Kidney epithelial cell (primary cell): ENCODE results near the gene SLC27A3. TPM values are rescaled to one million over a fixed set of nuclear protein-coding genes. Genes with fewer than 3 reads are reported as not detected.
A peak's percentile ranks its signal among the peaks of the same experiment; 100 is the strongest.

Source experiments
- DNase-seq: peaks from one replicate; pipeline ENCODE4 v3.0.0-alpha.2; 2010; ENCODE audit warnings: low read depth
- H3K27me3 ChIP-seq: 2 replicates; pipeline ENCODE4 v1.6.0; 2011; ENCODE audit warnings: low read length; ENCODE audit not compliant: control insufficient read depth, insufficient read depth
- H3K36me3 ChIP-seq: 2 replicates; pipeline ENCODE4 v1.5.1; 2011; ENCODE audit warnings: low read length; ENCODE audit not compliant: control insufficient read depth, insufficient read depth
- H3K4me3 ChIP-seq: 2 replicates; pipeline ENCODE4 v1.5.1; 2011; ENCODE audit warnings: low read depth, mild to moderate bottlenecking, control low read depth, low read length
- total RNA-seq: library from RNA; depleted of rRNA; stranded (reverse); fragments of >200 nt; gene quantifications from 2 replicates; pipeline ENCODE4 v1.2.3, GENCODE V29; 2015
- TF ChIP-seq, protein P1 (sequence below): IDR thresholded peaks from 2 replicates; pipeline ENCODE4 v1.5.1; 2011; ENCODE audit warnings: mild to moderate bottlenecking, moderate library complexity, low read length, control low read depth, inconsistent platforms; ENCODE audit not compliant: insufficient read depth, poor library complexity, severe bottlenecking

Gene SLC27A3
- total RNA-seq, 1 donor from 2014 or later: 2.7 TPM

DNA sequence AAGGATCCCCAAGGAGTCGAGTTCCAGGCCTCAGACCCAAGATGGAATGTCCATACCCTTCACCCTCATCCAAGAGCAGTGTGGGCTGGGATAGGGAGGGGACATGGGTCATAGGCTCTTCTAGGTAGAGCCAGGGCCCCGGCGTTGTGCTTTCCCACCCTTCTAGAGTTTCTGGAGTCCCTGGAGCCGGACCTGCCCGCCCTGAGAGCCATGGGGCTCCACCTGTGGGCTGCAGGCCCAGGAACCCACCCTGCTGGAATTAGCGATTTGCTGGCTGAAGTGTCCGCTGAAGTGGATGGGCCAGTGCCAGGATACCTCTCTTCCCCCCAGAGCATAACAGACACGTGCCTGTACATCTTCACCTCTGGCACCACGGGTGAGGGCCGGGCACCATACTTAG is 1.1 kb downstream of the SLC27A3 start:
- no peak for DNase-seq
- H3K27me3 ChIP-seq: no peaks in the 10 kb centered on the region
- H3K4me3 ChIP-seq: peak overlapping the region; percentile 40
- peaks cover 2% of the 10 kb centered on the region for H3K36me3 ChIP-seq
- TF ChIP-seq, protein P1, sequence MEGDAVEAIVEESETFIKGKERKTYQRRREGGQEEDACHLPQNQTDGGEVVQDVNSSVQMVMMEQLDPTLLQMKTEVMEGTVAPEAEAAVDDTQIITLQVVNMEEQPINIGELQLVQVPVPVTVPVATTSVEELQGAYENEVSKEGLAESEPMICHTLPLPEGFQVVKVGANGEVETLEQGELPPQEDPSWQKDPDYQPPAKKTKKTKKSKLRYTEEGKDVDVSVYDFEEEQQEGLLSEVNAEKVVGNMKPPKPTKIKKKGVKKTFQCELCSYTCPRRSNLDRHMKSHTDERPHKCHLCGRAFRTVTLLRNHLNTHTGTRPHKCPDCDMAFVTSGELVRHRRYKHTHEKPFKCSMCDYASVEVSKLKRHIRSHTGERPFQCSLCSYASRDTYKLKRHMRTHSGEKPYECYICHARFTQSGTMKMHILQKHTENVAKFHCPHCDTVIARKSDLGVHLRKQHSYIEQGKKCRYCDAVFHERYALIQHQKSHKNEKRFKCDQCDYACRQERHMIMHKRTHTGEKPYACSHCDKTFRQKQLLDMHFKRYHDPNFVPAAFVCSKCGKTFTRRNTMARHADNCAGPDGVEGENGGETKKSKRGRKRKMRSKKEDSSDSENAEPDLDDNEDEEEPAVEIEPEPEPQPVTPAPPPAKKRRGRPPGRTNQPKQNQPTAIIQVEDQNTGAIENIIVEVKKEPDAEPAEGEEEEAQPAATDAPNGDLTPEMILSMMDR: no peak

DNA sequence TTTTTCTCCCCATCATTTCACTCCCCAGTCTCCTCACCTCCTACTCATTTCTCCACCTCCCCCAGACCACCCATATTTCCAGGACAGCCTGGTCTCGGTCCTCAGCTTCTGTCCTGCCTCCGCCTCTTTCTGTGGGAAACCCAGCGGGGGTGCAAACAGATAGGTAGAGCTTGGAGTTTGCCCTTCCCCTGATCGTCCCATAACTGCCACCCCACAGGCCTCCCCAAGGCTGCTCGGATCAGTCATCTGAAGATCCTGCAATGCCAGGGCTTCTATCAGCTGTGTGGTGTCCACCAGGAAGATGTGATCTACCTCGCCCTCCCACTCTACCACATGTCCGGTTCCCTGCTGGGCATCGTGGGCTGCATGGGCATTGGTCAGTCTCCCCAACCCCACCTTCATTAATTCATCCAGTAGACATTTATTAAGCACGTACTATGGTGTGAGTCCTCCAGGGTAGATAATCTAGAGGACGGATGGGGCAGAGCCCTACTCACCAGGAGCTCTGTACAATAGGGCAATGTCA is 1.7 kb downstream of the SLC27A3 start:
- no peaks in the 10 kb centered on the region for H3K27me3 ChIP-seq
- no peak overlapping the region for H3K4me3 ChIP-seq
- no peak for DNase-seq
- TF ChIP-seq, protein P1: no peak
- H3K36me3 ChIP-seq: peaks cover 2% of the 10 kb centered on the region

DNA sequence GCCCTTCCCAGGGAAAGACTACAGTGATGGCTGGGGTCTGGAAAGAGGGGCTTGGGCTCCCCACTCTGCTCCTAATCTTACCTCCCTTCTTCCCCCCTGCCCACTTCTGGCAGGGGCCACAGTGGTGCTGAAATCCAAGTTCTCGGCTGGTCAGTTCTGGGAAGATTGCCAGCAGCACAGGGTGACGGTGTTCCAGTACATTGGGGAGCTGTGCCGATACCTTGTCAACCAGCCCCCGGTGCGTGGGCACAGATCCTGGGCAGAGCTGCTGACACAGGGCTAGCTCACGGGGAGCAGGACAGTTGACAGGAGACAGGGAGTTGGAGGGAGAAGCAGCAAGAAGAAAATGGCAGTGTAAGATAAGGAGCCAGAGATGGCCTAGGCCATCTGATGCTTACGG is 2.4 kb downstream of the SLC27A3 start:
- TF ChIP-seq, protein P1: no peak
- Histone ChIP-seq H3K4me3 (no peak overlapping the region), H3K36me3 (peaks cover 1% of the 10 kb centered on the region), H3K27me3 (no peaks in the 10 kb centered on the region)
- DNase-seq: no peak

DNA sequence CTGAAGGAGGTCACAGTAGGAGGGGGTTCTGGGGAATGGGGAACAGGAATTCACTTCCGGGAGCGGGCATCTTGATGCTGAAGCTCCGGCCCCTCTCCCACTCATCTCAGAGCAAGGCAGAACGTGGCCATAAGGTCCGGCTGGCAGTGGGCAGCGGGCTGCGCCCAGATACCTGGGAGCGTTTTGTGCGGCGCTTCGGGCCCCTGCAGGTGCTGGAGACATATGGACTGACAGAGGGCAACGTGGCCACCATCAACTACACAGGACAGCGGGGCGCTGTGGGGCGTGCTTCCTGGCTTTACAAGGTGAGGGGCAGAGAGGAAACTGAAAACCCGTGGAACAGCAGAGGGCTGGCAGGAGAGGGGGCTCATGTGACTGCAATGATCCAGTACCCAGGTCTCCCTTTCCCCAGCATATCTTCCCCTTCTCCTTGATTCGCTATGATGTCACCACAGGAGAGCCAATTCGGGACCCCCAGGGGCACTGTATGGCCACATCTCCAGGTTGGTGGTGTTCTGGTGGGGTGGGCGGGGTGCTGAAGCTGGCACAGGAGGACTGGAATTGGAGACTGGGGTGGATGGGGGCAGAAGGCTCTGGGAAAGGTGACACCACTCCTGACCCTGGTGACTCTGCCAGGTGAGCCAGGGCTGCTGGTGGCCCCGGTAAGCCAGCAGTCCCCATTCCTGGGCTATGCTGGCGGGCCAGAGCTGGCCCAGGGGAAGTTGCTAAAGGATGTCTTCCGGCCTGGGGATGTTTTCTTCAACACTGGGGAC is 3.0 kb downstream of the SLC27A3 start:
- TF ChIP-seq, protein P1: no peak
- Histone ChIP-seq H3K36me3 (no peaks in the 10 kb centered on the region), H3K4me3 (no peak overlapping the region), H3K27me3 (no peaks in the 10 kb centered on the region)
- DNase-seq: no peak

DNA sequence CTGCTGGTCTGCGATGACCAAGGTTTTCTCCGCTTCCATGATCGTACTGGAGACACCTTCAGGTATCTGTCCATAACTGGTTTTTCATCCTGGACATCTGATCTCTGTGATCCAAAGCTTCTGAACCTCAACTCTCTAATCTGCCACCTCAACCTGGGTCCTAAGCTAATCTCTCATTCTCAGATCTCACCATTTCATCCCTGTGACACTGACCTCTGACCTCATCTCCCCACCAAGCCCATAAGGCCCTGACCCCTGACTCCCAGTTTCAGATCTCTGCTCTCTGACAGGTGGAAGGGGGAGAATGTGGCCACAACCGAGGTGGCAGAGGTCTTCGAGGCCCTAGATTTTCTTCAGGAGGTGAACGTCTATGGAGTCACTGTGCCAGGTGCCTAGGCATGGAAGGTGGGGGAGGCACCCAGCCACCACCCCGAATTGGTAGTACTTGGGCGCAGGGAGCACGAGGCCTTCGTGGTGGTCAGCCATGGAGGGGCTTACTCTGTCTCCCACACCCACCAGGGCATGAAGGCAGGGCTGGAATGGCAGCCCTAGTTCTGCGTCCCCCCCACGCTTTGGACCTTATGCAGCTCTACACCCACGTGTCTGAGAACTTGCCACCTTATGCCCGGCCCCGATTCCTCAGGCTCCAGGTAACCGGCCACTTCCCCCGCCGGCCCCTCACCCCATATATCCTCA is 3.8 kb downstream of the SLC27A3 start:
- Histone ChIP-seq H3K4me3 (no peak overlapping the region), H3K27me3 (no peaks in the 10 kb centered on the region), H3K36me3 (no peaks in the 10 kb centered on the region)
- TF ChIP-seq, protein P1: no peak
- DNase-seq: no peak
